Adrenal gland (tissue), 5 donors: ENCODE data around the gene DNASE1L3.

Source experiments
- CTCF ChIP-seq, 6 experiments: fragments of 450-650 bp in 4 of 6; fragments of 200-600 bp in 2 of 6; sonication (generic) in 1 of 6; IDR thresholded peaks; 1 replicate in 5 of 6; 2 replicates in 1 of 6; pipeline versions ENCODE4 v1.5.1 to v1.8.0; 2016 to 2021; ENCODE audit warnings: antibody characterized with exemption in 6 of 6, mild to moderate bottlenecking in 2 of 6, moderate library complexity in 1 of 6
- POLR2A ChIP-seq, 2 donors: fragments of 450-650 bp; IDR thresholded peaks; one replicate each; pipeline ENCODE4 v1.6.1; 2017; ENCODE audit warnings: antibody characterized with exemption in 2 of 2, mild to moderate bottlenecking in 2 of 2, moderate library complexity in 1 of 2
- donor health status: DM: no; HTN: no; CAD: no.

GRCh38 chr3:58163234-58163633, 47.5 kb downstream of the DNASE1L3 start:
- TF ChIP-seq CTCF (IDR thresholded peaks at IDR 0.05) (no peak), POLR2A (IDR thresholded peaks at IDR 0.05) (no peak)
